T-helper 17 cell (primary cell): ENCODE data around the gene ZMIZ2. TPM values are rescaled to one million over a fixed set of nuclear protein-coding genes. Genes with fewer than 3 reads are reported as not detected.
"Not testable (repeated sequence)": the region's sequence is repeated elsewhere in the genome, so short reads cannot be mapped to it uniquely, and the experiment has no call there.

ENCODE experiments used
- ATAC-seq: fragments of 150-1000 bp; cut with Tn5 transposase; 2 replicates; pipeline ENCODE4 v1.10.0; 2021; ENCODE audit warnings: mild to moderate bottlenecking, moderate library complexity
- DNase-seq, 3 donors: peaks; one replicate each; pipeline versions ENCODE4 v3.0.0 to v3.0.0-alpha.2; 2020 to 2021
- H3K9me3 ChIP-seq: one replicate; pipeline ENCODE4 v1.7.0; 2013; ENCODE audit warnings: low read length, mild to moderate bottlenecking; ENCODE audit not compliant: control insufficient read depth, poor library complexity, severe bottlenecking
- H3K27ac Mint-ChIP-seq: one replicate; pipeline ENCODE4 v1.8.0; 2022; ENCODE audit warnings: mild to moderate bottlenecking, moderate library complexity, mixed read lengths
- H3K27me3 Mint-ChIP-seq: one replicate; pipeline ENCODE4 v1.8.0; 2022; ENCODE audit warnings: mixed read lengths
- H3K36me3 Mint-ChIP-seq: one replicate; pipeline ENCODE4 v1.8.0; 2022; ENCODE audit warnings: low read depth, mixed read lengths
- H3K4me1 Mint-ChIP-seq: one replicate; pipeline ENCODE4 v1.8.0; 2022; ENCODE audit warnings: mild to moderate bottlenecking, mixed read lengths
- H3K4me3 Mint-ChIP-seq: one replicate; pipeline ENCODE4 v1.8.0; 2022; ENCODE audit warnings: mild to moderate bottlenecking, moderate library complexity, mixed read lengths
- total RNA-seq, 4 donors: library from RNA in 2 of 4; stranded (reverse) in 2 of 4; gene quantifications; one replicate each; pipeline ENCODE4 v1.2.3 and lab custom pipeline; 2022 to 2026

The ZMIZ2 gene
- total RNA-seq, 2 donors from 2014 or later, result 117 to 171 TPM

DNA sequence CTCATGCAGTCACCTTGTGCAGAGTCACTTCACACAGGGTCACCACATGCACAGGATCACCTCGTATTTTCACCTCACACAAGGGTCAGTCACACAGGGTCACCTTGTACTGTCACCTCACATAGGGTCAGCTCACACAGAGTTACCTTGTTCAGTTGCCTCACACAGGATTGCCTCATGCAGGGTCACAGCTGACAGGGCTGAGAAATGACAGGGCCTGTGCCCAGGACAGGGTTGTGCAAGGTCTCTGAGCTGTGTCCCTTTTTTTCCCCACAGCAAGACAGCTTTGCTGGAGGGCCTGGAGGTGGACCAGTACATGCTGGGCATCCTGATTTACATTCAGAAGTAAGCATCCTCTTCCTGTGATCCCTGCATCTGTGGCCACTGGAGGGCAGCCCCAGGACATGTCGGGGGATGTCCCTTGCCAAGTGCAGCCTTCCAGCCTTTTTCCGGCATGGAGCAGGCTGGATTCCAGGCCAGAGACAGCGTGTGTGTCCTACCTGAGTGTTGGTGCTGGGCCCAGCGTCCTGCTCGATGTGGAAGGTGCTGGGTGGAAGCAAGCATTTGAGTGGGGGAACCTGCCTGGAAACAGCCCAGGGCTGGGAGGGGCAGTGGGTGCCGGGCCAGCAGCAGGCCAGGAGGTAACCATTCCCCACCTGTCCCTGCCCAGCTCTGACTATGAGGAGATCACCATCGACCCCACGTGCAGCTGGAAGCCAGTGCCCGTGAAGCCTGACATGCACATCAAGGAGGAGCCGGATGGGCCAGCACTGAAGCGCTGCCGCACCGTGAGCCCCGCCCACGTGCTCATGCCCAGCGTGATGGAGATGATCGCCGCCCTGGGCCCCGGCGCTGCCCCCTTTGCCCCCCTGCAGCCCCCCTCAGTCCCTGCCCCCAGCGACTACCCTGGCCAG, 16.3 kb downstream of the ZMIZ2 start:
- no peaks in the 10 kb centered on the region for H3K9me3 ChIP-seq
- DNase-seq, result no peak
- Mint-ChIP-seq H3K4me3 (no peak overlapping the region), H3K27me3 (no peaks in the 10 kb centered on the region), H3K36me3 (peaks cover 3% of the 10 kb centered on the region), H3K27ac (no peak overlapping the region), H3K4me1 (peaks cover 22% of the 10 kb centered on the region)
- ATAC-seq, result no peak

DNA sequence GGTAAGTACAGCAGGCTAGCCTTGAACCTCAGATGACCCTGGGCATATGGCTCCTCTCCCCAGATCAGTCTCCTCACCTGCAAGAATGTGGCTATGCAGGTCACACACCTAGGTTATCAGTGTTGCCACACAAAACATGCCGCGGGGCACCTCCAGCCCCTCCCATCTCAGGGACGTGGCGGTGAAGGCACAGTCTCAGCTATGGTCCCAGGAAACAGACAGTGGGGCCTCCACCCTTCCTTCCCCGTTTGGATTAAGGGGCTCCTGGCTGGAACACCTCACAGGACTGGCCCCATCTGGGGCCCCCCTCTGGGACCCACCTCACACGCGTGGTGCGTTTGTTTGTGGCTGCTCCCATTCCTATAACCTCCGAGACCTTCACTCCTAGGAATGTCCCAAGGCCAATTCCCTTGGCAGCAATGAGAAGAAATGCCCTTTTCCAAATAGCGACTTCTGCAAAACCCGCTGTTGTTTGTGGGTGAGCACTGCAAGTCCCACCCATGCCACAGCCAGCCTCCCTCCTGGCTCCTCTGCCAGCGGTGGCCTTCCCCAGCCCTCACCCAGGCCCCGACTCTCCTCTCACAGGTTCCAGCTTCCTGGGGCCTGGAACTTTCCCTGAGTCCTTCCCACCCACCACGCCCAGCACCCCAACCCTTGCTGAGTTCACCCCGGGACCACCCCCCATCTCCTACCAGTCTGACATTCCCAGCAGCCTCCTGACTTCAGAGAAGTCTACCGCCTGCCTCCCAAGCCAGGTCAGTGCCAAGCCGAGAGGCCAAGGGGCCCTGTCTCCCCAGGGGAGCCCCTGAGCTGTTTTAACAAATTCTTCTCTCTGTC, 17.1 kb downstream of the ZMIZ2 start:
- DNase-seq (no peak), ATAC-seq (no peak)
- Mint-ChIP-seq H3K4me3 (no peak overlapping the region), H3K4me1 (peaks cover 29% of the 10 kb centered on the region), H3K36me3 (peaks cover 6% of the 10 kb centered on the region), H3K27me3 (no peaks in the 10 kb centered on the region), H3K27ac (peak overlapping the region; percentile 69)
- no peaks in the 10 kb centered on the region for H3K9me3 ChIP-seq

GRCh38 chr7:44766416-44766801, 17.8 kb downstream of the ZMIZ2 start:
- Mint-ChIP-seq H3K27me3 (no peaks in the 10 kb centered on the region), H3K4me1 (peaks cover 36% of the 10 kb centered on the region), H3K4me3 (no peak overlapping the region), H3K27ac (peak overlapping the region; percentile 69), H3K36me3 (peaks cover 6% of the 10 kb centered on the region)
- DNase-seq, result no peak
- ATAC-seq, result no peak
- H3K9me3 ChIP-seq, result no peaks in the 10 kb centered on the region

DNA sequence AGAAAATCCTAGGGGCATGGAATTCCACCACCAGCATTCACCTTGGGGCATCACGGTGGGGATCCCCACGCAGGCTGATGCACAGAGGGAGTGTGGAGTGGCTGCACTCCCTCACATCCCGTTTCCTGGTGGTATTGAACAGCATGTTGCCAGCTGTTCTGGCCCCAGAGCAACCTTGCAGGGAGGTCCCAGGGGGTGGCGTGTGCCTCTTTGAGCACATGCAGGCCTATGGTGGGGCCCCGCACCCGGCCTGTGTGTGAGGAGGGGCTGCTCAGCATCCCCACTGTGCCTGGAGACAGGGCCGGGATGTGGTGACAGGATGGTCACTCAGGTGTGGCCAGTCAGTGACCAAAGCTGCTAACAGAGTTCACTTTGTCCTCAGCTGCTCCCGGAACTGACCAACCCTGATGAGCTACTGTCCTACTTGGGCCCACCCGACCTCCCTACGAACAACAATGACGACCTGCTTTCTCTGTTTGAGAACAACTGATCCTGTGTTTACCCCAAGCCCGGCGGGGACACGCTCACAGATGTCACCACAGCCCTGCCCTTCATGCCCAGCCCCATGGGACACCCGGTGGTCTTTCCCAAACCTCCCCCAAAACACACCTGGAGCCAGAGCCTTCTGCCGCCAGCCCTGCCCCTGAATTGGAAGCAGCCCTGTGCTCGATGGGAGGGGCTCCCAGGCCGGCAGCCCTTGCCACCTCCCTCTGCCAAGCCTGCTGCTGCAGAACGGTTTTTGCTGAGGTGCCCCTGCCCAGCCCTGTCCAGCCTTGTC, 18.7 kb downstream of the ZMIZ2 start:
- peaks cover 6% of the 10 kb centered on the region for H3K36me3 Mint-ChIP-seq

GRCh38 chr7:44767912-44768627, 19.4 kb downstream of the ZMIZ2 start:
- Mint-ChIP-seq H3K36me3 (peaks cover 3% of the 10 kb centered on the region), H3K27ac (peak overlapping the region; percentile 92), H3K4me1 (peaks cover 37% of the 10 kb centered on the region), H3K4me3 (peak overlapping the region; percentile 76), H3K27me3 (no peaks in the 10 kb centered on the region)
- DNase-seq (no peak), ATAC-seq (peak; percentile 84)
- no peaks in the 10 kb centered on the region for H3K9me3 ChIP-seq

More for the DNA sequence above, 18.7 kb downstream of the ZMIZ2 start:
- no peaks in the 10 kb centered on the region for H3K9me3 ChIP-seq
- Mint-ChIP-seq H3K27ac (peak overlapping the region; percentile 92), H3K4me3 (peak overlapping the region; percentile 67), H3K27me3 (no peaks in the 10 kb centered on the region), H3K4me1 (peaks cover 37% of the 10 kb centered on the region)
- ATAC-seq, result no peak
- DNase-seq, result no peak

- ATAC-seq, result no peak
- Mint-ChIP-seq H3K27ac (peak overlapping the region; percentile 92), H3K4me3 (peak overlapping the region; percentile 76), H3K27me3 (no peaks in the 10 kb centered on the region), H3K4me1 (peaks cover 37% of the 10 kb centered on the region), H3K36me3 (peaks cover 3% of the 10 kb centered on the region)
- H3K9me3 ChIP-seq, result no peaks in the 10 kb centered on the region
- DNase-seq, result no peak
Observed at GRCh38 chr7:44768628-44769371, 20.2 kb downstream of the ZMIZ2 start.

DNA sequence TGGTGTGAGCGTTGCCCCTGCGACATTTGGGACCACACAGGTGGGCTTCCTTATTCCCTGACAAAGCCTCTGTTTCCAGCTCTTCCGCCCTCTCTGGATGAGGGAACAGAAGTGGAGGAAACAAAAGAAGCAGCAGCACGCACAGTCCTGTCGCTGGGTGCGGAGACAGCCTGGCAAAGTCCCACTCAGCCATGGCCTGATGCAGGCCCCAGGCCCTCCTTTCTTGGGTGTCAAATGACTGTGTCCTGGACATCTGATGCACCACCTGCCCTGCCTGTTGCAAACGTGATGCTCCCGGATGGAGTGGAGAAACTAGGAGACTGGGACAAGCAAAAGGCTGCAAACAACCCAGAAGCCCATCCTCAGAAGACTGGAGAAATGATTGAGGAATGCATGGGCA, 20.7 kb downstream of the ZMIZ2 start:
- Mint-ChIP-seq H3K36me3 (peaks cover 3% of the 10 kb centered on the region), H3K27me3 (no peaks in the 10 kb centered on the region), H3K4me3 (peak overlapping the region; percentile 68), H3K4me1 (peaks cover 37% of the 10 kb centered on the region), H3K27ac (peak overlapping the region; percentile 92)
- DNase-seq (no peak), ATAC-seq (no peak)
- no peaks in the 10 kb centered on the region for H3K9me3 ChIP-seq

GRCh38 chr7:44769776-44770294, 21.2 kb downstream of the ZMIZ2 start:
- Mint-ChIP-seq H3K27ac (peak overlapping the region; percentile 92), H3K4me3 (peak overlapping the region; percentile 68), H3K27me3 (no peaks in the 10 kb centered on the region), H3K36me3 (peaks cover 3% of the 10 kb centered on the region), H3K4me1 (peaks cover 37% of the 10 kb centered on the region)
- DNase-seq, result no peak
- H3K9me3 ChIP-seq, result no peaks in the 10 kb centered on the region
- ATAC-seq, result peak; percentile 48

GRCh38 chr7:44771358-44771757, 22.7 kb downstream of the ZMIZ2 start:
- no peak overlapping the region for H3K4me3 Mint-ChIP-seq
- no peaks in the 10 kb centered on the region for H3K27me3 Mint-ChIP-seq
- DNase-seq, result no peak
- H3K27ac Mint-ChIP-seq, result peak overlapping the region; percentile 92
- H3K4me1 Mint-ChIP-seq, result peaks cover 37% of the 10 kb centered on the region
- H3K36me3 Mint-ChIP-seq, result peaks cover 3% of the 10 kb centered on the region
- ATAC-seq, result no peak
- no peaks in the 10 kb centered on the region for H3K9me3 ChIP-seq

DNA sequence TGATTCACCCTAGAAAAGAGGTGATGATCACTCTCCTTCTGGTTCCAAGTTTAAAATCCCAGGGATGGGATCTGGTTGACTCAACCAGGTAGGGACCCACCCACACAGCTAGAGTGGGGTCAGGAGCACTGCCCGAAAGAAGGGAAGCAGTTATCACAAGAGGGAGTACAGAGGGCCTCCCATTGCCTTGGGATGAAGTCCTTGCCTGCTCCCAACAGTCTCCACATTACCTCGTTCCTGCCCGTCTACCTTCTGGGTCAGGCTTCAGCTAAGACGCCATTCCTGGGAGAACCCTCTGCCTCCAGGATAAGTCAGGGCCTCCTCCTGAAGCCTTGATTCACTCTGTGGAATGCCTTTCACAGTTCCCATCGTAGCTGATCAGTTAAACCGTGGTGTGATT, 23.8 kb downstream of the ZMIZ2 start:
- Mint-ChIP-seq H3K4me3 (no peak overlapping the region), H3K36me3 (peaks cover 3% of the 10 kb centered on the region), H3K4me1 (peaks cover 37% of the 10 kb centered on the region), H3K27ac (no peak overlapping the region), H3K27me3 (no peaks in the 10 kb centered on the region)
- H3K9me3 ChIP-seq, result no peaks in the 10 kb centered on the region
- DNase-seq (no peak), ATAC-seq (no peak)

- H3K27me3 Mint-ChIP-seq, result no peaks in the 10 kb centered on the region
- ATAC-seq, result no peak
- H3K4me1 Mint-ChIP-seq, result peaks cover 34% of the 10 kb centered on the region
- no peak for DNase-seq
- H3K27ac Mint-ChIP-seq, result no peak overlapping the region
- peaks cover 3% of the 10 kb centered on the region for H3K36me3 Mint-ChIP-seq
- H3K4me3 Mint-ChIP-seq, result no peak overlapping the region
- H3K9me3 ChIP-seq, result no peaks in the 10 kb centered on the region
Observed at GRCh38 chr7:44772867-44773266, 24.2 kb downstream of the ZMIZ2 start.

GRCh38 chr7:44774486-44774885, 25.8 kb downstream of the ZMIZ2 start:
- not testable (repeated sequence) for ATAC-seq, H3K36me3 Mint-ChIP-seq, H3K9me3 ChIP-seq, H3K27ac Mint-ChIP-seq, H3K4me3 Mint-ChIP-seq, H3K27me3 Mint-ChIP-seq, DNase-seq
- H3K4me1 Mint-ChIP-seq, result peaks cover 19% of the 10 kb centered on the region
